Esophagus muscularis mucosa (tissue), 3 donors: ENCODE data around the gene NPTN.

Experiments used
- CTCF ChIP-seq, 3 experiments: fragments of 200-600 bp in 2 of 3; fragments of 450-650 bp in 1 of 3; sonication (generic) in 2 of 3; IDR thresholded peaks; one replicate each; pipeline ENCODE4 v1.5.1; 2017 to 2019; ENCODE audit warnings: antibody characterized with exemption in 3 of 3, mild to moderate bottlenecking in 2 of 3, moderate library complexity in 1 of 3
- POLR2A ChIP-seq: fragments of 450-650 bp; IDR thresholded peaks from one replicate; pipeline ENCODE4 v1.6.1; 2017; ENCODE audit warnings: antibody characterized with exemption, moderate library complexity, mild to moderate bottlenecking, low read depth
- POLR2AphosphoS5 ChIP-seq, 2 donors: sonication (generic); formaldehyde crosslinking; IDR thresholded peaks; one replicate each; pipeline ENCODE4 v1.6.1; 2017; ENCODE audit warnings: antibody characterized with exemption in 2 of 2

- TF ChIP-seq POLR2A, result no peak
- no peak for TF ChIP-seq CTCF (IDR thresholded peaks at IDR 0.05)
- TF ChIP-seq POLR2AphosphoS5 (IDR thresholded peaks at IDR 0.05), result no peak
Measured at GRCh38 chr15:73602992-73603391, 30.2 kb downstream of the NPTN start.
